ENCODE measurements around the gene INKA1. TPM values are rescaled to one million over a fixed set of nuclear protein-coding genes. Genes with fewer than 3 reads are reported as not detected.
"Not testable (repeated sequence)": the region's sequence is repeated elsewhere in the genome, so short reads cannot be mapped to it uniquely, and the experiment has no call there.

INKA1 gene
- total RNA-seq, 1 donor from 2014 or later: 11.5 TPM

GRCh38 chr3:49806850-49807249 lies 3.8 kb downstream of the INKA1 start:
- no peaks in the 10 kb centered on the region for H3K27me3 ChIP-seq (ENCODE audit: control insufficient read depth in 3 of 3, insufficient read depth in 3 of 3, low read length in 3 of 3)
- peak overlapping the region; percentile 62 for H3K27ac ChIP-seq (ENCODE audit: low read depth, low read length)
- no peaks in the 10 kb centered on the region for H3K9me3 ChIP-seq (ENCODE audit: control insufficient read depth in 3 of 3, low read length in 3 of 3)
- H3K4me3 ChIP-seq (ENCODE audit: low read length in 3 of 3): peak overlapping the region in 1 of 3 donors; percentile 23
- H3K36me3 ChIP-seq (ENCODE audit: control insufficient read depth in 3 of 3, insufficient read depth in 3 of 3, low read length in 3 of 3): peaks cover 10 to 12% (median 12%) of the 10 kb centered on the region in 3 donors
- peak overlapping the region in 1 of 3 donors; percentile 16 for H3K9ac ChIP-seq (ENCODE audit: low read depth in 1 of 3, low read length in 3 of 3)
- H3K4me1 ChIP-seq (ENCODE audit: control insufficient read depth in 3 of 3, insufficient read depth in 3 of 3, low read length in 3 of 3): peaks cover 45 to 56% (median 49%) of the 10 kb centered on the region in 3 donors

GRCh38 chr3:49807431-49808114 lies 4.5 kb downstream of the INKA1 start:
- H3K36me3 ChIP-seq (ENCODE audit: control insufficient read depth in 3 of 3, insufficient read depth in 3 of 3, low read length in 3 of 3): peaks cover 10 to 16% (median 12%) of the 10 kb centered on the region in 3 donors
- no peak overlapping the region for H3K4me3 ChIP-seq (ENCODE audit: low read length in 3 of 3)
- H3K27ac ChIP-seq (ENCODE audit: low read depth, low read length): peak overlapping the region; percentile 11
- peak overlapping the region in 1 of 3 donors; percentile 25 for H3K9ac ChIP-seq (ENCODE audit: low read depth in 1 of 3, low read length in 3 of 3)
- no peaks in the 10 kb centered on the region for H3K9me3 ChIP-seq (ENCODE audit: control insufficient read depth in 3 of 3, low read length in 3 of 3)
- peaks cover 48 to 60% (median 52%) of the 10 kb centered on the region in 3 donors for H3K4me1 ChIP-seq (ENCODE audit: control insufficient read depth in 3 of 3, insufficient read depth in 3 of 3, low read length in 3 of 3)
- H3K27me3 ChIP-seq (ENCODE audit: control insufficient read depth in 3 of 3, insufficient read depth in 3 of 3, low read length in 3 of 3): no peaks in the 10 kb centered on the region

- peak overlapping the region; percentile 73 for H3K27ac ChIP-seq (ENCODE audit: low read depth, low read length)
- H3K9ac ChIP-seq (ENCODE audit: low read depth in 1 of 3, low read length in 3 of 3): peak overlapping the region; percentile 72 to 83 (median 81)
- no peaks in the 10 kb centered on the region for H3K9me3 ChIP-seq (ENCODE audit: control insufficient read depth in 3 of 3, low read length in 3 of 3)
Observed at GRCh38 chr3:49812916-49813496, 9.9 kb downstream of the INKA1 start.

GRCh38 chr3:49813497-49814174 lies 10.6 kb downstream of the INKA1 start, which contains the start of gene UBA7:
Gene UBA7 (minus strand): TSS chr3:49813953. CDS start chr3:49813787, 166 bp downstream.
- peaks cover 10 to 16% (median 14%) of the 10 kb centered on the region in 3 donors for H3K36me3 ChIP-seq (ENCODE audit: control insufficient read depth in 3 of 3, insufficient read depth in 3 of 3, low read length in 3 of 3)
- no peaks in the 10 kb centered on the region for H3K27me3 ChIP-seq (ENCODE audit: control insufficient read depth in 3 of 3, insufficient read depth in 3 of 3, low read length in 3 of 3)
- H3K9me3 ChIP-seq (ENCODE audit: control insufficient read depth in 3 of 3, low read length in 3 of 3): no peaks in the 10 kb centered on the region
- H3K27ac ChIP-seq (ENCODE audit: low read depth, low read length): peak within 1 kb of the TSS; percentile 73
- peak within 1 kb of the TSS; percentile 72 to 83 (median 81) for H3K9ac ChIP-seq (ENCODE audit: low read depth in 1 of 3, low read length in 3 of 3)
- H3K4me3 ChIP-seq (ENCODE audit: low read length in 3 of 3): peak within 1 kb of the TSS; percentile 85 to 88 (median 88)
- H3K4me1 ChIP-seq (ENCODE audit: control insufficient read depth in 3 of 3, insufficient read depth in 3 of 3, low read length in 3 of 3): peaks cover 23 to 30% (median 24%) of the 10 kb centered on the region in 3 donors

More at GRCh38 chr3:49812916-49813496, 9.9 kb downstream of the INKA1 start:
- Histone ChIP-seq H3K27me3 (ENCODE audit: control insufficient read depth in 3 of 3, insufficient read depth in 3 of 3, low read length in 3 of 3) (no peaks in the 10 kb centered on the region), H3K36me3 (ENCODE audit: control insufficient read depth in 3 of 3, insufficient read depth in 3 of 3, low read length in 3 of 3) (peaks cover 10 to 16% (median 14%) of the 10 kb centered on the region in 3 donors), H3K4me3 (ENCODE audit: low read length in 3 of 3) (peak overlapping the region; percentile 85 to 88 (median 88)), H3K4me1 (ENCODE audit: control insufficient read depth in 3 of 3, insufficient read depth in 3 of 3, low read length in 3 of 3) (peaks cover 23 to 34% (median 27%) of the 10 kb centered on the region in 3 donors)

GRCh38 chr3:49823131-49823530 lies 20.1 kb downstream of the INKA1 start:
- H3K9ac ChIP-seq (ENCODE audit: low read depth in 1 of 3, low read length in 3 of 3); H3K4me1 ChIP-seq (ENCODE audit: control insufficient read depth in 3 of 3, insufficient read depth in 3 of 3, low read length in 3 of 3); H3K4me3 ChIP-seq (ENCODE audit: low read length in 3 of 3); H3K9me3 ChIP-seq (ENCODE audit: control insufficient read depth in 3 of 3, low read length in 3 of 3); H3K36me3 ChIP-seq (ENCODE audit: control insufficient read depth in 3 of 3, insufficient read depth in 3 of 3, low read length in 3 of 3); H3K27ac ChIP-seq (ENCODE audit: low read depth, low read length); H3K27me3 ChIP-seq (ENCODE audit: control insufficient read depth in 3 of 3, insufficient read depth in 3 of 3, low read length in 3 of 3): not testable (repeated sequence)

GRCh38 chr3:49826016-49826415 lies 23.0 kb downstream of the INKA1 start:
- Histone ChIP-seq H3K9ac (ENCODE audit: low read depth in 1 of 3, low read length in 3 of 3) (no peak overlapping the region), H3K36me3 (ENCODE audit: control insufficient read depth in 3 of 3, insufficient read depth in 3 of 3, low read length in 3 of 3) (peaks cover 0 to 11% (median 3%) of the 10 kb centered on the region in 3 donors), H3K4me3 (ENCODE audit: low read length in 3 of 3) (no peak overlapping the region), H3K27ac (ENCODE audit: low read depth, low read length) (no peak overlapping the region), H3K9me3 (ENCODE audit: control insufficient read depth in 3 of 3, low read length in 3 of 3) (no peaks in the 10 kb centered on the region), H3K27me3 (ENCODE audit: control insufficient read depth in 3 of 3, insufficient read depth in 3 of 3, low read length in 3 of 3) (no peaks in the 10 kb centered on the region), H3K4me1 (ENCODE audit: control insufficient read depth in 3 of 3, insufficient read depth in 3 of 3, low read length in 3 of 3) (no peaks in the 10 kb centered on the region)

- peaks cover 0 to 17% (median 11%) of the 10 kb centered on the region in 3 donors for H3K36me3 ChIP-seq (ENCODE audit: control insufficient read depth in 3 of 3, insufficient read depth in 3 of 3, low read length in 3 of 3)
- H3K9me3 ChIP-seq (ENCODE audit: control insufficient read depth in 3 of 3, low read length in 3 of 3): no peaks in the 10 kb centered on the region
- H3K4me1 ChIP-seq (ENCODE audit: control insufficient read depth in 3 of 3, insufficient read depth in 3 of 3, low read length in 3 of 3): no peaks in the 10 kb centered on the region
- no peak overlapping the region for H3K9ac ChIP-seq (ENCODE audit: low read depth in 1 of 3, low read length in 3 of 3)
- no peaks in the 10 kb centered on the region for H3K27me3 ChIP-seq (ENCODE audit: control insufficient read depth in 3 of 3, insufficient read depth in 3 of 3, low read length in 3 of 3)
- no peak overlapping the region for H3K27ac ChIP-seq (ENCODE audit: low read depth, low read length)
- H3K4me3 ChIP-seq (ENCODE audit: low read length in 3 of 3): no peak overlapping the region
Observed at GRCh38 chr3:49831341-49831740, 28.3 kb downstream of the INKA1 start.

- Histone ChIP-seq H3K4me3 (ENCODE audit: low read length in 3 of 3) (peak overlapping the region; percentile 40 to 56 (median 56)), H3K4me1 (ENCODE audit: control insufficient read depth in 3 of 3, insufficient read depth in 3 of 3, low read length in 3 of 3) (peaks cover 19 to 23% (median 20%) of the 10 kb centered on the region in 3 donors), H3K27me3 (ENCODE audit: control insufficient read depth in 3 of 3, insufficient read depth in 3 of 3, low read length in 3 of 3) (no peaks in the 10 kb centered on the region), H3K9ac (ENCODE audit: low read depth in 1 of 3, low read length in 3 of 3) (peak overlapping the region; percentile 59 to 77 (median 61)), H3K27ac (ENCODE audit: low read depth, low read length) (peak overlapping the region; percentile 47), H3K36me3 (ENCODE audit: control insufficient read depth in 3 of 3, insufficient read depth in 3 of 3, low read length in 3 of 3) (peaks cover 0 to 2% (median 0%) of the 10 kb centered on the region in 3 donors), H3K9me3 (ENCODE audit: control insufficient read depth in 3 of 3, low read length in 3 of 3) (no peaks in the 10 kb centered on the region)
Observed at GRCh38 chr3:49839193-49839809, 36.2 kb downstream of the INKA1 start.

- H3K4me1 ChIP-seq (ENCODE audit: control insufficient read depth in 3 of 3, insufficient read depth in 3 of 3, low read length in 3 of 3): peaks cover 19 to 23% (median 20%) of the 10 kb centered on the region in 3 donors
- no peak overlapping the region for H3K27ac ChIP-seq (ENCODE audit: low read depth, low read length)
- peak overlapping the region in 1 of 3 donors; percentile 25 for H3K9ac ChIP-seq (ENCODE audit: low read depth in 1 of 3, low read length in 3 of 3)
- no peak overlapping the region for H3K4me3 ChIP-seq (ENCODE audit: low read length in 3 of 3)
- H3K36me3 ChIP-seq (ENCODE audit: control insufficient read depth in 3 of 3, insufficient read depth in 3 of 3, low read length in 3 of 3): peaks cover 0 to 2% (median 0%) of the 10 kb centered on the region in 3 donors
- H3K27me3 ChIP-seq (ENCODE audit: control insufficient read depth in 3 of 3, insufficient read depth in 3 of 3, low read length in 3 of 3): no peaks in the 10 kb centered on the region
- no peaks in the 10 kb centered on the region for H3K9me3 ChIP-seq (ENCODE audit: control insufficient read depth in 3 of 3, low read length in 3 of 3)
Observed at GRCh38 chr3:49840388-49840787, 37.3 kb downstream of the INKA1 start.

All from skeletal muscle tissue (tissue), 4 donors.